OCI-LY1 (cell line): ENCODE results near the gene CHKA.

Experiments used
- H2AFZ ChIP-seq: fragments of 200-600 bp; sonication (generic), shearing (Covaris generic); 2 replicates; pipeline ENCODE4 v1.6.0; 2014; ENCODE audit warnings: antibody characterized with exemption, mild to moderate bottlenecking, low read length
- H3F3A ChIP-seq: fragments of 200-600 bp; sonication (generic), shearing (Covaris generic); 2 replicates; pipeline ENCODE4 v1.6.0; 2014; ENCODE audit warnings: mild to moderate bottlenecking, antibody characterized with exemption, low read length, moderate library complexity; ENCODE audit not compliant: insufficient read depth
- H3K27ac ChIP-seq: fragments of 200-600 bp; sonication (generic); 2 replicates; pipeline ENCODE4 v1.5.1; 2014; ENCODE audit warnings: low read length, mixed run types, mild to moderate bottlenecking, low read depth; ENCODE audit not compliant: poor library complexity, severe bottlenecking
- H3K27me3 ChIP-seq: fragments of 200-600 bp; sonication (generic); 2 replicates; pipeline ENCODE4 v1.6.0; 2014; ENCODE audit warnings: antibody characterized with exemption, mild to moderate bottlenecking, low read length, moderate library complexity; ENCODE audit not compliant: insufficient read depth
- H3K36me3 ChIP-seq: fragments of 200-600 bp; sonication (generic); 2 replicates; pipeline ENCODE4 v1.6.1; 2014; ENCODE audit warnings: mild to moderate bottlenecking, antibody characterized with exemption, low read length, moderate library complexity, mixed read lengths; ENCODE audit not compliant: insufficient read depth
- H3K4me1 ChIP-seq: fragments of 200-600 bp; sonication (generic); 2 replicates; pipeline ENCODE4 v1.5.1; 2014; ENCODE audit warnings: mild to moderate bottlenecking, low read length, moderate library complexity; ENCODE audit not compliant: insufficient read depth, severe bottlenecking
- H3K4me2 ChIP-seq: fragments of 200-600 bp; sonication (generic), shearing (Covaris generic); 2 replicates; pipeline ENCODE4 v1.6.1; 2014; ENCODE audit warnings: low read length
- H3K4me3 ChIP-seq: fragments of 200-600 bp; sonication (generic); 2 replicates; pipeline ENCODE4 v1.5.1; 2014; ENCODE audit warnings: low read length, low read depth, mild to moderate bottlenecking, mixed read lengths; ENCODE audit not compliant: poor library complexity, severe bottlenecking
- H3K79me2 ChIP-seq: fragments of 200-600 bp; shearing (Covaris generic); 2 replicates; pipeline ENCODE4 v1.6.1; 2016; ENCODE audit warnings: mixed run types, low read length, mixed read lengths; ENCODE audit not compliant: insufficient read depth
- H3K9ac ChIP-seq: fragments of 200-600 bp; sonication (generic), shearing (Covaris generic); 2 replicates; pipeline ENCODE4 v1.6.1; 2014; ENCODE audit warnings: mild to moderate bottlenecking, low read length, mixed read lengths
- H3K9me2 ChIP-seq: fragments of 200-600 bp; sonication (generic), shearing (Covaris generic); 2 replicates; pipeline ENCODE4 v1.6.1; 2014; ENCODE audit warnings: low read depth, mild to moderate bottlenecking, low read length, mixed read lengths
- H3K9me3 ChIP-seq: fragments of 200-600 bp; shearing (Covaris generic); 2 replicates; pipeline ENCODE4 v1.6.1; 2014; ENCODE audit warnings: low read length, mixed read lengths
- H4K20me1 ChIP-seq: fragments of 200-600 bp; sonication (generic), shearing (Covaris generic); 2 replicates; pipeline ENCODE4 v1.6.0; 2016; ENCODE audit warnings: mild to moderate bottlenecking, low read length; ENCODE audit not compliant: insufficient read depth
- EZH2 ChIP-seq: fragments of 200-600 bp; sonication (generic), shearing (Covaris generic); IDR thresholded peaks from 2 replicates; pipeline ENCODE4 v1.8.0; 2017; ENCODE audit warnings: borderline replicate concordance, mixed run types, mild to moderate bottlenecking, antibody characterized with exemption, low read length, moderate library complexity, mixed read lengths
- TF ChIP-seq, protein P1 (sequence below): fragments of 200-600 bp; sonication (generic), shearing (Covaris generic); IDR thresholded peaks from 2 replicates; pipeline ENCODE4 v1.5.1; 2017; ENCODE audit warnings: mild to moderate bottlenecking, antibody characterized with exemption, low read length, moderate library complexity, mixed read lengths

CHKA gene

DNA sequence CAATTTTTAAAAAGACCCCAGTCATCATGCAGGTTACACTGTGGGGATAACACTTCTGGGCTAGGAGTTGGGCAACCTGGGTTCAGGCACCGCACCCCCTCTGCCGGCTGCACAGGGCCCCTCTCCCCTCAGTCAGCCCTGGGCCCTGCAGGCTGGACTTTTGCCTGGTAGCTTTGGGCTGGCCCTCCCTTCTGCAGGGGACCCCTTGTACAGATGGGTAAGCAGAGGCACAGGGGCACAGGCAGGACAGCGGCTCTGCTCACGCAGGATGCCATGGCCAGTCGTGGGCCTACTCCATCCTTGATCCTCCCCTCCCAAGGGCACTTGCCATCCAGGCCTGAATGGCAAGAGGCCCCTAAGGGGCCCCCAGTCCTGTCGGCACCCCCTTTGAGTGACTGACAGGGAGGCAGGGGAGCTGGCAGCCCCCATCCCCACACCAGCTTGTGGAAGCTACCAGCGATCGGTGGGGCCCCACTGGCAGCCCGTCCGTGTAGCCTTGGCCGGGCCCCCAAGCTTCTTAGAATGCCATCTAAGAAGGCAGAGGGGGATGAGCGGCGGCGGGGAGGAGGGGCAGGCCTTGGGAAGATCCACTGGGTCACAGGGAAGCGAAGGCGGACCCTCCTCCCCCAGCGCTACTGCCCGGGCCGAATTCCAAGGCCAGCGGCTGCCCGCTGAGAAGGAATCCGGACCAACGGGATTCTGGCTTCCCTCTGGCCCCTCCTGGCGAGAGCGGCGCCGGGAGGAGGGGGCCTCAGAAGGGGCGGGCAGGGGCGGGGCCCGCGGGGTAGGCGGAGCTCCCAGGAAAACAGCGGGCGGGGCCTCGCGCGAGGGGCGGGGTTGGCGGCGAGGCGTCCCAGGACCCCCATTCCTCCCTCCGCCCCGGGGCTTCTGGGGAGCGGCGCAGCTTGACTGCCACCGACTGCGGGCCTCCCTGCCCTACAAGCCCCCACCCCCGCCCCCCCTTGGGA, 6.8 kb upstream of the CHKA start:
- Histone ChIP-seq H3K27ac (no peak overlapping the region), H3K9me3 (no peaks in the 10 kb centered on the region), H3K27me3 (no peaks in the 10 kb centered on the region), H4K20me1 (no peaks in the 10 kb centered on the region), H3K4me3 (no peak overlapping the region), H3K9me2 (no peaks in the 10 kb centered on the region), H3K4me1 (no peaks in the 10 kb centered on the region), H3K9ac (no peak overlapping the region), H3K36me3 (no peaks in the 10 kb centered on the region), H3K79me2 (no peaks in the 10 kb centered on the region), H3F3A (no peaks in the 10 kb centered on the region), H2AFZ (no peak overlapping the region), H3K4me2 (no peak overlapping the region)
- TF ChIP-seq EZH2, result no peak
- TF ChIP-seq, protein P1, sequence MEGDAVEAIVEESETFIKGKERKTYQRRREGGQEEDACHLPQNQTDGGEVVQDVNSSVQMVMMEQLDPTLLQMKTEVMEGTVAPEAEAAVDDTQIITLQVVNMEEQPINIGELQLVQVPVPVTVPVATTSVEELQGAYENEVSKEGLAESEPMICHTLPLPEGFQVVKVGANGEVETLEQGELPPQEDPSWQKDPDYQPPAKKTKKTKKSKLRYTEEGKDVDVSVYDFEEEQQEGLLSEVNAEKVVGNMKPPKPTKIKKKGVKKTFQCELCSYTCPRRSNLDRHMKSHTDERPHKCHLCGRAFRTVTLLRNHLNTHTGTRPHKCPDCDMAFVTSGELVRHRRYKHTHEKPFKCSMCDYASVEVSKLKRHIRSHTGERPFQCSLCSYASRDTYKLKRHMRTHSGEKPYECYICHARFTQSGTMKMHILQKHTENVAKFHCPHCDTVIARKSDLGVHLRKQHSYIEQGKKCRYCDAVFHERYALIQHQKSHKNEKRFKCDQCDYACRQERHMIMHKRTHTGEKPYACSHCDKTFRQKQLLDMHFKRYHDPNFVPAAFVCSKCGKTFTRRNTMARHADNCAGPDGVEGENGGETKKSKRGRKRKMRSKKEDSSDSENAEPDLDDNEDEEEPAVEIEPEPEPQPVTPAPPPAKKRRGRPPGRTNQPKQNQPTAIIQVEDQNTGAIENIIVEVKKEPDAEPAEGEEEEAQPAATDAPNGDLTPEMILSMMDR, result no peak

DNA sequence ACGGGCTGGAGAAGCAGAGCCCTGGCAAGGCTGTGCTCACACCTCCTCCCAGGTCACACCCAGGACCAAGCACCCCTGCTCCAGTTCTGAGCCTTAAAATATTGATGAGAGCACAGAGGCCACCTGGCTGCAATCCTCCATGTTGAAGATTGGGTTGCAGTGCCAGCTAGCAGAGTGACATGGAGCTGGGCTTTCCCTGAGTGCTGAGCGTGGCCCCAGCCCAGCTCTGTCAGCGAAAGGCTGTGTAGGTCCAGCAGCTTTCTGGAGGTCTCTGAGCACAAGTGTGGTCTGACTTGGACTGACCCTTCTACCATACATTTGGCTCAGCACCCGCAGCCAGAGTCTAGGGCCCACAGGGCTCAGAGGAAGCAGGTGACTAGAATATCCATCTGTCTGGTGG, 4.0 kb upstream of the CHKA start:
- Histone ChIP-seq H3K27me3 (no peaks in the 10 kb centered on the region), H3K9me3 (no peaks in the 10 kb centered on the region), H2AFZ (no peak overlapping the region), H3K9ac (no peak overlapping the region), H4K20me1 (no peaks in the 10 kb centered on the region), H3K36me3 (no peaks in the 10 kb centered on the region), H3K4me3 (no peak overlapping the region), H3K79me2 (0 out of 2 replicates have a peak, but pooled peaks cover 2% of the 10 kb centered on the region), H3F3A (no peaks in the 10 kb centered on the region), H3K27ac (no peak overlapping the region), H3K4me1 (peaks cover 12% of the 10 kb centered on the region), H3K4me2 (no peak overlapping the region), H3K9me2 (no peaks in the 10 kb centered on the region)
- no peak for TF ChIP-seq EZH2
- TF ChIP-seq, protein P1, result no peak

DNA sequence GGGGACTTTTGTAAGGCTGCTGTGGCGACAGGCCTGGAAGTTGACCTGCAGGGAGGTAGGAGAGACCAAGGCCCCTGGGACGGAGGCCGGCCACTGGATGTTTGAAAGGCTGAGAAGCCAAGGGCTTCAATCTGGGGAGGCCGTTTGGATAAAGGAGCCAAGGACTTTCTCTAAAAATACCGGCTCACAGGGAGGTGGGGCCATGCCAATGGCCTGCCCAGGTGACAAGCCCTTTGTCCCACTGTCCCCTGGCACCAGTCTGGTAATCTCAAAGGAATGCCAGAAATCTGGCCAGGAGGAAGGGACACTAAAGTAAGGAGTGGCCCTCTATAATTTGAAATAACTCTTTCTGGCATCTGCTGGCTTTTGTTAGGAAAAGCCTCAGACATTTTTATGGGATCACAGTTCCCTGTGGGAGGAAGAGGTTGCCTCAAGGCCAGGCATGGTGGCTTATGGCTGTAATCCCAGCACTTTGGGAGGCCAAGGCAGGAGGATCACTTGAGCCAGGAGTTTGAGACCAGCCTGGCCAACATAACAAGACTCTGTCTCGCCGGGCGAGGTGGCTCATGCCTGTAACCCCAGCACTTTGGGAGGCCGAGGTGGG, 1.9 kb upstream of the CHKA start:
- no peak overlapping the region for H3K4me2 ChIP-seq
- H3K27me3 ChIP-seq, result no peaks in the 10 kb centered on the region
- no peaks in the 10 kb centered on the region for H3K9me3 ChIP-seq
- peaks cover 33% of the 10 kb centered on the region for H3K4me1 ChIP-seq
- no peak overlapping the region for H3K9ac ChIP-seq
- no peaks in the 10 kb centered on the region for H3K9me2 ChIP-seq
- H3K4me3 ChIP-seq, result no peak overlapping the region
- no peaks in the 10 kb centered on the region for H4K20me1 ChIP-seq
- H3K79me2 ChIP-seq, result peaks cover 11% of the 10 kb centered on the region; the same call in 1 of the 2 replicates
- no peak for TF ChIP-seq EZH2
- TF ChIP-seq, protein P1, result no peak
- no peak overlapping the region for H3K27ac ChIP-seq
- no peak overlapping the region for H2AFZ ChIP-seq
- no peaks in the 10 kb centered on the region for H3F3A ChIP-seq
- no peaks in the 10 kb centered on the region; the same call in 1 of the 2 replicates for H3K36me3 ChIP-seq
